WTC11 (cell line): ENCODE measurements around the gene TMEM134.

Experiments
- CTCF ChIP-seq: fragments of 200-600 bp; IDR thresholded peaks from 2 replicates; pipeline ENCODE4 v1.8.0; 2022; ENCODE audit warnings: antibody characterized with exemption
- E2F4 ChIP-seq: sonication (generic); formaldehyde crosslinking; IDR thresholded peaks from 2 replicates; pipeline ENCODE4 v1.8.1; 2022; ENCODE audit warnings: low read depth, mild to moderate bottlenecking, moderate library complexity, missing genetic modification reagents, borderline replicate concordance
- ESRRA ChIP-seq: sonication (generic); formaldehyde crosslinking; IDR thresholded peaks from 2 replicates; pipeline ENCODE4 v1.8.1; 2022; ENCODE audit warnings: mild to moderate bottlenecking, missing genetic modification reagents, borderline replicate concordance
- NFYB ChIP-seq: sonication (generic); formaldehyde crosslinking; conservative IDR thresholded peaks from 2 replicates; pipeline ENCODE4 v1.8.0; 2022; ENCODE audit warnings: low read depth, missing genetic modification reagents
- NR1H2 ChIP-seq: sonication (generic); formaldehyde crosslinking; IDR thresholded peaks from 2 replicates; pipeline ENCODE4 v1.9.0; 2021; ENCODE audit warnings: mild to moderate bottlenecking, moderate library complexity, missing genetic modification reagents
- SP1 ChIP-seq: sonication (generic); formaldehyde crosslinking; conservative IDR thresholded peaks from 2 replicates; pipeline ENCODE4 v1.8.1; 2022; ENCODE audit warnings: missing genetic modification reagents
- USF1 ChIP-seq: sonication (generic); formaldehyde crosslinking; IDR thresholded peaks from 2 replicates; pipeline ENCODE4 v1.8.0; 2022; ENCODE audit warnings: mild to moderate bottlenecking, missing genetic modification reagents
- ZBTB21 ChIP-seq: sonication (generic); formaldehyde crosslinking; IDR thresholded peaks from 2 replicates; pipeline ENCODE4 v1.8.1; 2023; ENCODE audit warnings: mild to moderate bottlenecking, missing genetic modification reagents, borderline replicate concordance
- ZBTB43 ChIP-seq: sonication (generic); formaldehyde crosslinking; IDR thresholded peaks from 2 replicates; pipeline ENCODE4 v1.8.1; 2023; ENCODE audit warnings: mild to moderate bottlenecking, missing genetic modification reagents
- ZNF121 ChIP-seq: sonication (generic); formaldehyde crosslinking; IDR thresholded peaks from 2 replicates; pipeline ENCODE4 v1.8.0; 2023; ENCODE audit warnings: missing genetic modification reagents
- ZNF232 ChIP-seq: sonication (generic); formaldehyde crosslinking; IDR thresholded peaks from 2 replicates; pipeline ENCODE4 v1.8.0; 2022; ENCODE audit warnings: mild to moderate bottlenecking, missing genetic modification reagents

- TF ChIP-seq NR1H2 (CRISPR knock-in tag): no peak
- no peak for TF ChIP-seq SP1 (CRISPR knock-in tag)
- TF ChIP-seq ZBTB21: no peak
- no peak for TF ChIP-seq ZBTB43 (CRISPR knock-in tag)
- no peak for TF ChIP-seq ESRRA
- no peak for TF ChIP-seq CTCF
- TF ChIP-seq ZNF121 (CRISPR knock-in tag): no peak
- TF ChIP-seq USF1 (CRISPR knock-in tag): no peak
- no peak for TF ChIP-seq E2F4
- no peak for TF ChIP-seq NFYB (CRISPR knock-in tag)
- TF ChIP-seq ZNF232 (CRISPR knock-in tag): no peak
Measured at GRCh38 chr11:67418476-67419281, 50.4 kb downstream of the TMEM134 start.
